ENCODE data around the gene MXRA8.

GRCh38 chr1:1373051-1373814 lies 14.9 kb upstream of the MXRA8 start:
- TF ChIP-seq JUN (IDR thresholded peaks at IDR 0.05; ENCODE audit: borderline replicate concordance, insufficient read depth, insufficient read length, low read depth) (no peak), CTCF (IDR thresholded peaks at IDR 0.05; ENCODE audit: extremely low read depth in 1 of 2, insufficient read depth in 1 of 2, low read depth in 1 of 2, low read length in 2 of 2) (no peak), MAX (IDR thresholded peaks at IDR 0.05; ENCODE audit: insufficient read depth, insufficient read length) (no peak), POLR2A (IDR thresholded peaks at IDR 0.05; ENCODE audit: low read depth, low read length) (no peak), POLR2AphosphoS5 (IDR thresholded peaks at IDR 0.05; ENCODE audit: insufficient read depth, low read depth, low read length) (no peak), MYC (IDR thresholded peaks at IDR 0.05; ENCODE audit: low read depth, low read length) (no peak), FOS (IDR thresholded peaks at IDR 0.05; ENCODE audit: borderline replicate concordance, insufficient read depth, low read length) (no peak), EZH2 (IDR thresholded peaks at IDR 0.05; ENCODE audit: borderline replicate concordance, low read depth, low read length, severe bottlenecking) (no peak), GATA2 (IDR thresholded peaks at IDR 0.05; ENCODE audit: insufficient read depth, insufficient read length, low read depth, low read length) (no peak)

Measured in endothelial cell of umbilical vein (primary cell).